Activated naive CD4-positive, alpha-beta T cell treated with anti-CD3 and anti-CD28 coated beads, Interleukin-2, amount 10 ng/mL, durations not matched to agents 7 days and 5 days (primary cell): ENCODE data around the gene ATF3.
"Not testable (repeated sequence)": the region's sequence is repeated elsewhere in the genome, so short reads cannot be mapped to it uniquely, and the experiment has no call there.

Experiments used
- CTCF ChIA-PET: fragments of 350-600 bp; sonication (Branson Sonifier 250); formaldehyde crosslinking; loops from one replicate; lab custom pipeline; 2021; ENCODE audit warnings: antibody characterized with exemption; lab: Charles Lee
- DNase-seq: peaks from one replicate; pipeline ENCODE4 v3.0.0-alpha.2; 2020
- H3K27ac Mint-ChIP-seq: one replicate; pipeline ENCODE4 v1.8.0; 2021; ENCODE audit warnings: mild to moderate bottlenecking, moderate library complexity, mixed read lengths
- H3K27me3 Mint-ChIP-seq: one replicate; pipeline ENCODE4 v1.8.0; 2021; ENCODE audit warnings: mild to moderate bottlenecking, mixed read lengths
- H3K36me3 Mint-ChIP-seq: one replicate; pipeline ENCODE4 v1.8.0; 2021; ENCODE audit warnings: mixed read lengths
- H3K4me1 Mint-ChIP-seq: one replicate; pipeline ENCODE4 v1.8.0; 2021; ENCODE audit warnings: mixed read lengths
- H3K4me3 Mint-ChIP-seq: one replicate; pipeline ENCODE4 v1.8.0; 2021; ENCODE audit warnings: mild to moderate bottlenecking, moderate library complexity, mixed read lengths
- H3K9me3 Mint-ChIP-seq: one replicate; pipeline ENCODE4 v1.8.0; 2021; ENCODE audit warnings: mixed read lengths

ATF3 gene

GRCh38 chr1:212634252-212634651 lies 25.7 kb downstream of the ATF3 start:
- peaks cover 1% of the 10 kb centered on the region for H3K36me3 Mint-ChIP-seq
- peaks cover 33% of the 10 kb centered on the region for H3K4me1 Mint-ChIP-seq
- H3K9me3 Mint-ChIP-seq = peaks cover 4% of the 10 kb centered on the region
- H3K27me3 Mint-ChIP-seq = peaks cover 22% of the 10 kb centered on the region
- no peak overlapping the region for H3K4me3 Mint-ChIP-seq
- no peak for DNase-seq
- no peak overlapping the region for H3K27ac Mint-ChIP-seq
- CTCF ChIA-PET = interaction anchor here (1.9 kb wide), 1 partner anchor 178 kb away, joined by 7 read pairs; no protein-coding TSS in a partner anchor

GRCh38 chr1:212635141-212635631 lies 26.6 kb downstream of the ATF3 start:
- Mint-ChIP-seq H3K36me3 (peaks cover 1% of the 10 kb centered on the region), H3K27ac (peak overlapping the region; percentile 3), H3K9me3 (peaks cover 4% of the 10 kb centered on the region), H3K4me1 (peaks cover 33% of the 10 kb centered on the region), H3K4me3 (no peak overlapping the region), H3K27me3 (peaks cover 32% of the 10 kb centered on the region)
- no peak for DNase-seq
- CTCF ChIA-PET = interaction anchor here (1.9 kb wide), 1 partner anchor 179 kb away, joined by 7 read pairs; no protein-coding TSS in a partner anchor

DNA sequence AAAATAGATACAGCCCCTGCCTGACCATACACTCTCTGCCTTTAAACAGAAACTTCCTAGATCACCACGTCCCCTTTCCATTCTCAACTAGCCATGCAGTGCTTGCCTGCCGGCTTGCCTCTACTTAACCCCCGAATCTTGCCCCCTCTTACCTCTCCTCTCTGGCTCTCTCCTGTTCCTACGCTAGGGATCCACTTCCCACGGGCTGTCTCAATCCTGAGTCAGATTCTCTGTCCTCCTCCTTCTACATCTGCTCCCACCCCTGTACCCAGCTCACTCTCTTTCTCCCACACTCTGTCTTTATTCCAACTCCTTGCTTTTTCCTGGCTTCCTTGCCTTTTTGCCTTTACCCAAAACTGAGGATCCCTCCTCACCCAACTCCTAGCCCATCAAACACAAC lies 29.3 kb downstream of the ATF3 start:
- peaks cover 8% of the 10 kb centered on the region for H3K9me3 Mint-ChIP-seq
- no peak for DNase-seq
- H3K27ac Mint-ChIP-seq = no peak overlapping the region
- peaks cover 4% of the 10 kb centered on the region for H3K36me3 Mint-ChIP-seq
- H3K27me3 Mint-ChIP-seq = peaks cover 38% of the 10 kb centered on the region
- CTCF ChIA-PET = no interaction called here
- peaks cover 33% of the 10 kb centered on the region for H3K4me1 Mint-ChIP-seq
- H3K4me3 Mint-ChIP-seq = no peak overlapping the region

DNA sequence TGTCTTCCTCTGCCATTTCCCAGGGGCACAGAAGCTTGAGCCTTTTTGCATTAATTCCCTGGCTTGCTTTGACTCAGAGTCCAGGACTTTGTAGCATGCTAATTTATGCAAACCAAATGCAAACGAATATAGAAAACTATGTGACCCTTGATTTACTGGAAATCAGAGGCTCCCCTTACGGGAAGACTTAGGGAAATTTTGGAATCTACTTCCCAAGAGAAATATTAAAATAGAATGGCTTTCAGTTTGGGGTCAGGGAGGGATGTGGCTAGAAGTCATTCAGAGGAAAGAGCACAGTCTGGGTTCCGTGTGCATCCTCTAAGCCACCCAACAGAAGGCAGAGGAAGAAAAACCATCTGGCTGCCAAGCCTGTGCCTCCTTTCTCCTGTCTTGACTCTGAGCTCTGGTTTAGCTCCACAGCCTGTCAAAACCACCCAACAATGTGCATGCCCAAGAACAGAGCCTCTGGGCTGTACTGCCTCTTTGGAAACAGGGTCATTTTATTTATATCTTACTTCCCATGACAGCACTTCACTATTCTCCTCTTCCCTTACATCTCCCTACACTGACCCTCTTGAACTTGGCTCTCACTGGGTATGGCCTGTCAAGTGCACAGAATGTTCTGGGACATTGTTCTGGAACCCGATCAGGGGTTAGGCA lies 30.1 kb downstream of the ATF3 start:
- DNase-seq = no peak
- CTCF ChIA-PET = no interaction called here
- H3K27me3 Mint-ChIP-seq = peaks cover 38% of the 10 kb centered on the region
- H3K27ac Mint-ChIP-seq = no peak overlapping the region
- H3K9me3 Mint-ChIP-seq = peaks cover 8% of the 10 kb centered on the region
- H3K4me1 Mint-ChIP-seq = peaks cover 33% of the 10 kb centered on the region
- H3K4me3 Mint-ChIP-seq = no peak overlapping the region
- peaks cover 4% of the 10 kb centered on the region for H3K36me3 Mint-ChIP-seq

GRCh38 chr1:212639524-212639923 lies 31.0 kb downstream of the ATF3 start:
- not testable (repeated sequence) for DNase-seq, H3K36me3 Mint-ChIP-seq, H3K27ac Mint-ChIP-seq, H3K4me3 Mint-ChIP-seq, H3K9me3 Mint-ChIP-seq
- Mint-ChIP-seq H3K4me1 (peaks cover 30% of the 10 kb centered on the region), H3K27me3 (peaks cover 47% of the 10 kb centered on the region)
- CTCF ChIA-PET = interaction anchor here (1.1 to 1.3 kb wide), 2 partner anchors 9 to 163 kb away, joined by 3 to 4 read pairs; no protein-coding TSS in a partner anchor

- CTCF ChIA-PET = interaction anchor here (0.5 to 1.3 kb wide), 5 partner anchors 10 to 366 kb away, joined by 3 to 4 read pairs (median 3); no protein-coding TSS in a partner anchor
- DNase-seq = no peak
- H3K27me3 Mint-ChIP-seq = peaks cover 54% of the 10 kb centered on the region
Observed at GRCh38 chr1:212640223-212640878, 31.8 kb downstream of the ATF3 start.

GRCh38 chr1:212641956-212642355 lies 33.4 kb downstream of the ATF3 start:
- no peak overlapping the region for H3K4me3 Mint-ChIP-seq
- peaks cover 3% of the 10 kb centered on the region for H3K36me3 Mint-ChIP-seq
- DNase-seq = no peak
- peaks cover 60% of the 10 kb centered on the region for H3K27me3 Mint-ChIP-seq
- H3K4me1 Mint-ChIP-seq = peaks cover 6% of the 10 kb centered on the region
- H3K9me3 Mint-ChIP-seq = peaks cover 4% of the 10 kb centered on the region
- no peak overlapping the region for H3K27ac Mint-ChIP-seq
- CTCF ChIA-PET = no interaction called here

More at GRCh38 chr1:212640223-212640878, 31.8 kb downstream of the ATF3 start:
- peaks cover 3% of the 10 kb centered on the region for H3K36me3 Mint-ChIP-seq
- no peak overlapping the region for H3K27ac Mint-ChIP-seq
- H3K4me1 Mint-ChIP-seq = peaks cover 22% of the 10 kb centered on the region
- H3K4me3 Mint-ChIP-seq = no peak overlapping the region
- peaks cover 4% of the 10 kb centered on the region for H3K9me3 Mint-ChIP-seq

- H3K36me3 Mint-ChIP-seq = peaks cover 3% of the 10 kb centered on the region
- H3K4me1 Mint-ChIP-seq = no peaks in the 10 kb centered on the region
- H3K4me3 Mint-ChIP-seq = no peak overlapping the region
- CTCF ChIA-PET = interaction anchor here (1.4 kb wide), 1 partner anchor 21 kb away, joined by 7 read pairs; no protein-coding TSS in a partner anchor
- H3K27me3 Mint-ChIP-seq = peaks cover 49% of the 10 kb centered on the region
- H3K9me3 Mint-ChIP-seq = peaks cover 4% of the 10 kb centered on the region
- no peak for DNase-seq
- no peak overlapping the region for H3K27ac Mint-ChIP-seq
Observed at GRCh38 chr1:212643877-212644276, 35.3 kb downstream of the ATF3 start.

GRCh38 chr1:212644866-212645545 lies 36.4 kb downstream of the ATF3 start:
- peaks cover 3% of the 10 kb centered on the region for H3K36me3 Mint-ChIP-seq
- DNase-seq = no peak
- no peaks in the 10 kb centered on the region for H3K4me1 Mint-ChIP-seq
- no peak overlapping the region for H3K27ac Mint-ChIP-seq
- H3K4me3 Mint-ChIP-seq = no peak overlapping the region
- CTCF ChIA-PET = interaction anchor here (1.4 kb wide), 1 partner anchor 10 kb away, joined by 4 read pairs; no protein-coding TSS in a partner anchor
- H3K27me3 Mint-ChIP-seq = peaks cover 37% of the 10 kb centered on the region
- peaks cover 4% of the 10 kb centered on the region for H3K9me3 Mint-ChIP-seq

GRCh38 chr1:212645546-212646543 lies 37.3 kb downstream of the ATF3 start:
- peaks cover under 1% of the 10 kb centered on the region for H3K36me3 Mint-ChIP-seq
- no peak for DNase-seq
- no peaks in the 10 kb centered on the region for H3K9me3 Mint-ChIP-seq
- no peak overlapping the region for H3K27ac Mint-ChIP-seq
- peaks cover 32% of the 10 kb centered on the region for H3K27me3 Mint-ChIP-seq
- CTCF ChIA-PET = interaction anchor here (1.4 kb wide), 1 partner anchor 9 kb away, joined by 4 read pairs; no protein-coding TSS in a partner anchor
- H3K4me3 Mint-ChIP-seq = no peak overlapping the region
- H3K4me1 Mint-ChIP-seq = no peaks in the 10 kb centered on the region

DNA sequence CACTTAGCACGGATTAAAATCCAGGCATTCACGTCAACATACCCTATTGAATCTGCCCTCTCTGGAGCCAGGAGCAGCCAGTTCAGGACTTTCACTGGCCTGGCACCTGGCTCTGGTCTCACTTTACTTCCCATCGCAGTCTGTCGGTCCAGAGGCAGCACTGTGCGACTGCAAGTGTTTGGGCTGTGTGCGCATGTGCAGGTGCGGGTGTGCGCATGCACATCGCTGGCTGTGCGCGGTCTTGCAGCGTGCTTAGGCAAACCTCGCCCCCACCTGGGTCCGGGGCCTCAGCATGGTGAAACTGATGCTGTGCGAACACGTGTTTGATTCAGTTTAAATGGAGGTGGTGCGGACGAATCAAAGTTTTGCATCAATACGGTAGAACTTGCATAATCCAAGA lies 38.0 kb downstream of the ATF3 start:
- Mint-ChIP-seq H3K27ac (no peak overlapping the region), H3K4me3 (no peak overlapping the region), H3K9me3 (no peaks in the 10 kb centered on the region), H3K27me3 (peaks cover 32% of the 10 kb centered on the region), H3K4me1 (no peaks in the 10 kb centered on the region), H3K36me3 (no peaks in the 10 kb centered on the region)
- no peak for DNase-seq
- CTCF ChIA-PET = no interaction called here

DNA sequence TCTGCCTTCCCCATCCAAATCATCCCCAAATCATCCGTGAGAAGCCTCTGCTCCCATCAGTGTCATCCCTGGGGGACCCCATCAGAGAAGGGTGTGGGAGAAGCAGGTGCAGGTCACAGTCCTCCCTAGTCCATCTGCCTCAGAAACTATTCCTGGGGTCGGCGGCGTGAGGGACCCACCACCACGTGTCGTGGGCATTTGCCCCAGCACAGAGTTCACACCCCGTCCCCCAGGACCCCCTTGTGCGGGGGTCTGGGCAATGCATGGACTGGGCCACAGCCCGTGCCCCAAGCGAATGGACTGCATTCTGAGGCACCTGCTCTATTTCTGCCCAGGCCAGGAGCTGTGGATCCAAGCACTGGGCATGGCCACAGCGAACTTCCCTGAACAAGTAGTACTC lies 38.4 kb downstream of the ATF3 start:
- H3K9me3 Mint-ChIP-seq = no peaks in the 10 kb centered on the region
- no peaks in the 10 kb centered on the region for H3K36me3 Mint-ChIP-seq
- H3K4me3 Mint-ChIP-seq = no peak overlapping the region
- no peak for DNase-seq
- peaks cover 32% of the 10 kb centered on the region for H3K27me3 Mint-ChIP-seq
- no peaks in the 10 kb centered on the region for H3K4me1 Mint-ChIP-seq
- no peak overlapping the region for H3K27ac Mint-ChIP-seq
- CTCF ChIA-PET = interaction anchor here (0.9 kb wide), 1 partner anchor 169 kb away, joined by 4 read pairs; no protein-coding TSS in a partner anchor

DNA sequence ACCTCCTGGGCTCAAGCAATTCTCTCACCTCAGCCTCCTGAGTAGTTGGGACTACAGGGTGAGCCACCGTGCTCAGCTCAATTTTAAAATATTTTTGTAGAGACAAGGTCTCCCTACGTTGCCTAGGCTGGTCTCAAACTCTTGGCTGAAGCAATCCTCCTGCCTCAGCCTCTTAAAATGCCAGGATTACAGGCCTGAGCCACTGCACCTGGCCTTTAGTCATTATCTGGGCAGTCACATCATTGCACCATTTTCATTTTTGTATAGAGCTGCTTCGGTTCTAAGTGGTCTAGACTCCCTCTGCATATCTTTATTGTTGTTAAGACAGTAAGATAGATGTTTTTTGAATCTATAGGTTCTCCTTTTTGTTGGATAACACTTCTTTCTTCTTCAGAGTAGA lies 39.9 kb downstream of the ATF3 start:
- no peak for DNase-seq
- no peaks in the 10 kb centered on the region for H3K36me3 Mint-ChIP-seq
- peaks cover 32% of the 10 kb centered on the region for H3K27me3 Mint-ChIP-seq
- CTCF ChIA-PET = no interaction called here
- H3K9me3 Mint-ChIP-seq = no peaks in the 10 kb centered on the region
- H3K27ac Mint-ChIP-seq = no peak overlapping the region
- H3K4me3 Mint-ChIP-seq = no peak overlapping the region
- no peaks in the 10 kb centered on the region for H3K4me1 Mint-ChIP-seq
